Measurements from ENCODE around the gene MUC13.

Gene MUC13

DNA sequence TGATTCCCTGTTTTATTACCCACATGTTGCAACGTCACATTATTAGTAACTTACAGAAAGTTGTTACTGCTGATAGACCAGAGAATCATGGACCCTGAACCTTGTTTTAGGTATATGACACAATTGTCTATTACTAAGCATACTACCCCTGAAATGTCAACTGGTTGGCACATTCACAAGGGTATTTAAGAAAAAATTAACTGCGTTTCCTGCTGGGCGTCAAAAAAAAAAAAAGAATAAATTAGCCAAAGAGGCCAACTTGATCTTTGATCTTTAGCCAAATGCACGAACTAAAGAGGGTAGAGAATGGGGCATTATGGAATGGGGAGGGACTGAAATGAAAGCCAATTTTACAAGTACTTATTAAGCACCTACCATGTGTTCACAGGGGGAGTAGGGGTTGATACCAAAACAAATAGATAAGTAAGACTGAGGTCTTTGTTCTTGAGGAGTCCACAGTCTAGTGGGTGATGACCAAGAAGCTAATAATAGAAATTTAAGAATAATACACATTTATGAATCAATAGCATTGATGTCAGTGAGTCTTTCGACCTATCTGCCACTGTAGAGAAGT lies 17.8 kb upstream of the MUC13 start:
- Histone ChIP-seq H3K27ac (ENCODE audit: low read length) (no peak overlapping the region), H3K9me3 (ENCODE audit: insufficient read depth, low read length, severe bottlenecking) (no peaks in the 10 kb centered on the region), H4K20me1 (ENCODE audit: insufficient read depth, low read length) (no peaks in the 10 kb centered on the region), H3K4me1 (ENCODE audit: insufficient read depth, low read length) (no peaks in the 10 kb centered on the region), H3K79me2 (ENCODE audit: insufficient read depth, low read length) (no peaks in the 10 kb centered on the region), H3K36me3 (ENCODE audit: insufficient read depth, low read length) (no peaks in the 10 kb centered on the region), H2AFZ (ENCODE audit: low read depth, low read length) (no peak overlapping the region), H3K4me2 (ENCODE audit: insufficient read depth, low read length) (no peak overlapping the region), H3K27me3 (ENCODE audit: insufficient read depth, low read length, poor library complexity) (peaks cover 3% of the 10 kb centered on the region), H3K4me3 (ENCODE audit: low read depth in 1 of 2, low read length in 2 of 2) (no peak overlapping the region), H3K9ac (ENCODE audit: low read depth, low read length) (no peak overlapping the region)
- DNase-seq (no peak), ATAC-seq (ENCODE audit: insufficient read depth, low read depth) (no peak)
- TF ChIP-seq EZH2 (IDR thresholded peaks at IDR 0.05; ENCODE audit: borderline replicate concordance, low read depth, low read length, severe bottlenecking), result no peak
- TF ChIP-seq, protein P1, sequence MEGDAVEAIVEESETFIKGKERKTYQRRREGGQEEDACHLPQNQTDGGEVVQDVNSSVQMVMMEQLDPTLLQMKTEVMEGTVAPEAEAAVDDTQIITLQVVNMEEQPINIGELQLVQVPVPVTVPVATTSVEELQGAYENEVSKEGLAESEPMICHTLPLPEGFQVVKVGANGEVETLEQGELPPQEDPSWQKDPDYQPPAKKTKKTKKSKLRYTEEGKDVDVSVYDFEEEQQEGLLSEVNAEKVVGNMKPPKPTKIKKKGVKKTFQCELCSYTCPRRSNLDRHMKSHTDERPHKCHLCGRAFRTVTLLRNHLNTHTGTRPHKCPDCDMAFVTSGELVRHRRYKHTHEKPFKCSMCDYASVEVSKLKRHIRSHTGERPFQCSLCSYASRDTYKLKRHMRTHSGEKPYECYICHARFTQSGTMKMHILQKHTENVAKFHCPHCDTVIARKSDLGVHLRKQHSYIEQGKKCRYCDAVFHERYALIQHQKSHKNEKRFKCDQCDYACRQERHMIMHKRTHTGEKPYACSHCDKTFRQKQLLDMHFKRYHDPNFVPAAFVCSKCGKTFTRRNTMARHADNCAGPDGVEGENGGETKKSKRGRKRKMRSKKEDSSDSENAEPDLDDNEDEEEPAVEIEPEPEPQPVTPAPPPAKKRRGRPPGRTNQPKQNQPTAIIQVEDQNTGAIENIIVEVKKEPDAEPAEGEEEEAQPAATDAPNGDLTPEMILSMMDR (IDR thresholded peaks at IDR 0.05; ENCODE audit: borderline replicate concordance, extremely low read depth, low read length, poor library complexity, severe bottlenecking), result no peak

DNA sequence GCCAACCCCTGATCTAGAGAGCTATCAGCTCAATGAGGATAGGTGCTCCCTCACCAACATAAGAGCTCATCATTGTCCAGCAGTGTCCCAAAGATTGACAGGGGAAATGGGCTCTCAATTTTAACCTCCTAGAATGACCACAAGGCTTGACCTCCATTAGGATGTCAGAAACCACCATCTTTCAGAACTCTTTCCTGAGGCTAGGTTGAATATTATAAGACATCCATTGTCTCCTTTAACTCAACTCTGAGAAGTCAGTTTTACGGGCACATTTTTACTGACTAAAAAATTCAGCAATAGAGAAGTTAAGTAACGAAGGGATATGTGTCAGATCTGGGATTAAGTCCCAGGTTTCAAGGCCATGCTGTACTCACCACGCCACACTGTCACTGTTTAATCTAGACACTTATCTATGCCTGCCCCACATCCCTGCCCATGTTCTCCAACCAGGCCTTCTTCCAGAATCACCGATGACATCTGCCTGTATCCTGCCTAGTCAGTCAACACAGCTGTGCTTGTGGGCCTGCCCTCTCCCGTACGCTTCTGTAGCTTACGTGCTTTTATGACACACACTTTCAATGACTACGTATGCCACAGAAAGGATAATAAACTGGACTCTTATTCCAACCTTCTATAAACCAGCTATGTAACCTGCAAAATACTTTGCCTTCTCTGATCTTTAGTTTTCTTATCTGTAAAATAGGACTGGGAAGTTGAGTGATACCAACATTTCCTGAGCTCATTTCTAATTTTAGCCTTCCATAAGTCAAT lies 17.1 kb upstream of the MUC13 start:
- Histone ChIP-seq H3K4me3 (ENCODE audit: low read depth in 1 of 2, low read length in 2 of 2) (no peak overlapping the region), H3K4me2 (ENCODE audit: insufficient read depth, low read length) (no peak overlapping the region), H4K20me1 (ENCODE audit: insufficient read depth, low read length) (no peaks in the 10 kb centered on the region), H3K9ac (ENCODE audit: low read depth, low read length) (no peak overlapping the region), H3K4me1 (ENCODE audit: insufficient read depth, low read length) (no peaks in the 10 kb centered on the region), H3K79me2 (ENCODE audit: insufficient read depth, low read length) (no peaks in the 10 kb centered on the region), H3K36me3 (ENCODE audit: insufficient read depth, low read length) (no peaks in the 10 kb centered on the region), H3K27me3 (ENCODE audit: insufficient read depth, low read length, poor library complexity) (peaks cover 3% of the 10 kb centered on the region), H3K9me3 (ENCODE audit: insufficient read depth, low read length, severe bottlenecking) (no peaks in the 10 kb centered on the region), H3K27ac (ENCODE audit: low read length) (no peak overlapping the region), H2AFZ (ENCODE audit: low read depth, low read length) (no peak overlapping the region)
- TF ChIP-seq EZH2 (IDR thresholded peaks at IDR 0.05; ENCODE audit: borderline replicate concordance, low read depth, low read length, severe bottlenecking), result no peak
- TF ChIP-seq, protein P1 (IDR thresholded peaks at IDR 0.05; ENCODE audit: borderline replicate concordance, extremely low read depth, low read length, poor library complexity, severe bottlenecking), result no peak
- DNase-seq (no peak), ATAC-seq (ENCODE audit: insufficient read depth, low read depth) (no peak)

DNA sequence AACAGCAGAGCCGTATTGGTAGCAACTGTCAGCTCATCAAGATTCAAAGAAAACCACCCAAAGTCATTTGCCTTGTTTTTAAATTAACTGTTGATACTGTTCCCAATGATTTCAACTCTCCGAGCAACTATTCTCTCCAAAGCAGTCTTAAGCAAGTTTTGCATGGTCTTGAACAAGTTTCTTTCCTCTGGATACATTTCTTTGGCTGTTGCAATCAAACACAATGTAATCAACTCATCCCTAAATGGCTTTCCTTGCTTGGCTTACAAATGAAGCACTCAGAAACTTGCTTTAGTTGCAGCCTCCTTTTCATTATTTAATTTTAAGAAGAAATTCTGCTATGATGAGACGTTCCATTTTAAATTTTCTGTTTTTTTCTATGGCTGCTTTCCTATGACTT lies 15.5 kb upstream of the MUC13 start:
- Histone ChIP-seq H3K4me2 (ENCODE audit: insufficient read depth, low read length) (no peak overlapping the region), H3K79me2 (ENCODE audit: insufficient read depth, low read length) (no peaks in the 10 kb centered on the region), H3K4me1 (ENCODE audit: insufficient read depth, low read length) (no peaks in the 10 kb centered on the region), H3K9me3 (ENCODE audit: insufficient read depth, low read length, severe bottlenecking) (no peaks in the 10 kb centered on the region), H4K20me1 (ENCODE audit: insufficient read depth, low read length) (no peaks in the 10 kb centered on the region), H3K9ac (ENCODE audit: low read depth, low read length) (no peak overlapping the region), H2AFZ (ENCODE audit: low read depth, low read length) (no peak overlapping the region), H3K36me3 (ENCODE audit: insufficient read depth, low read length) (no peaks in the 10 kb centered on the region), H3K27me3 (ENCODE audit: insufficient read depth, low read length, poor library complexity) (peaks cover 3% of the 10 kb centered on the region), H3K4me3 (ENCODE audit: low read depth in 1 of 2, low read length in 2 of 2) (no peak overlapping the region), H3K27ac (ENCODE audit: low read length) (no peak overlapping the region)
- no peak for ATAC-seq (ENCODE audit: insufficient read depth, low read depth)
- no peak for DNase-seq
- TF ChIP-seq, protein P1 (IDR thresholded peaks at IDR 0.05; ENCODE audit: borderline replicate concordance, extremely low read depth, low read length, poor library complexity, severe bottlenecking), result no peak
- TF ChIP-seq EZH2 (IDR thresholded peaks at IDR 0.05; ENCODE audit: borderline replicate concordance, low read depth, low read length, severe bottlenecking), result no peak
